ENCODE measurements around the gene ZFP92.

Gene ZFP92

DNA sequence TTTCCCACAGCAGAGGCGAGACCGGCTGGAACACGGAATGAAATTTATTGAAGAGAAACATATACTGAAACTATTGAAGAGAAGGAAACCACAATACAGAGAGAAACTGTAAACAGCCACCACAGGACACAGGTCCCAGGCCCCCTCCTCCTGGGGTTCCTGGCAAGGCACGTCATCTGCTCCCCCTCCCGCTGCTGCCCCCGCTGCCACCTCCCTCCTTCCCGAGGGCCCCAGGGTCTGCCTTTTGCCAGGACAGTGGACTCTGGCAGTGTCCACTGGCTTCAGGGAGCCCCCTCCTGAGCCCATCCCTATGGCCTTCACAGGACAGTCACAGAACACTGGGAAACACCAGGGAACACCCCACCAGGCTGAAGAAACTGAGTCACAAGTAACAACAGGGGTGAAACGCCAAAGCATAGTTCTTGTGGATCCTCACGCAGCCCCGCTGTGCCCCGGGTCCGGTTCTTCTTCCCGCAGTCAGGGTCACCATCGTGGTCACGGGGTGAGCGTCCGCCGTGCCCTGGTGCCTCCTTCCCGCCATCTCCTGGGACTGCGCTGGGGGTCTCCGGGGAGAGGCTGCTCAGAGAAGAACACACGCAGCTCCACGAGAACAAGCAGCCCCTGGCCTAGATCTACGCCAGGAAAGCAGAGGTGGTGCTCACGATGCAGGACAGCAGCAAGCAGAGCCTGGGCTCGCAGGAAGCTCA is 15.5 kb upstream of the ZFP92 start:
- no peaks in the 10 kb centered on the region for H3F3A ChIP-seq (ENCODE audit: insufficient read depth, low read length)
- no peaks in the 10 kb centered on the region for H3K9me3 ChIP-seq (replicated peaks; ENCODE audit: insufficient read depth, low read length)
- no peak overlapping the region for H2AFZ ChIP-seq (ENCODE audit: low read length)
- H3K9ac ChIP-seq (ENCODE audit: low read length): no peak overlapping the region
- no peaks in the 10 kb centered on the region; the same call in 1 of the 2 replicates for H3K27me3 ChIP-seq (replicated peaks; ENCODE audit: insufficient read depth, low read length)
- no peak overlapping the region; the same call in 1 of the 2 replicates for H3K4me2 ChIP-seq (ENCODE audit: low read depth, low read length)
- no peaks in the 10 kb centered on the region; the same call in 1 of the 2 replicates for H3K4me1 ChIP-seq (ENCODE audit: low read length)
- no peaks in the 10 kb centered on the region for H3K79me2 ChIP-seq (ENCODE audit: low read length)
- DNase-seq: peak; percentile 31
- H3K4me3 ChIP-seq (ENCODE audit: low read length): no peak overlapping the region
- TF ChIP-seq EZH2phosphoT487 (IDR thresholded peaks at IDR 0.05; ENCODE audit: low read length): no peak
- H3K9me2 ChIP-seq (replicated peaks; ENCODE audit: insufficient read depth, low read length): no peaks in the 10 kb centered on the region
- H4K20me1 ChIP-seq (ENCODE audit: insufficient read depth, low read length): no peaks in the 10 kb centered on the region
- H3K36me3 ChIP-seq (replicated peaks; ENCODE audit: insufficient read depth, low read length): no peaks in the 10 kb centered on the region
- H3K27ac ChIP-seq (ENCODE audit: low read length): no peak overlapping the region

DNA sequence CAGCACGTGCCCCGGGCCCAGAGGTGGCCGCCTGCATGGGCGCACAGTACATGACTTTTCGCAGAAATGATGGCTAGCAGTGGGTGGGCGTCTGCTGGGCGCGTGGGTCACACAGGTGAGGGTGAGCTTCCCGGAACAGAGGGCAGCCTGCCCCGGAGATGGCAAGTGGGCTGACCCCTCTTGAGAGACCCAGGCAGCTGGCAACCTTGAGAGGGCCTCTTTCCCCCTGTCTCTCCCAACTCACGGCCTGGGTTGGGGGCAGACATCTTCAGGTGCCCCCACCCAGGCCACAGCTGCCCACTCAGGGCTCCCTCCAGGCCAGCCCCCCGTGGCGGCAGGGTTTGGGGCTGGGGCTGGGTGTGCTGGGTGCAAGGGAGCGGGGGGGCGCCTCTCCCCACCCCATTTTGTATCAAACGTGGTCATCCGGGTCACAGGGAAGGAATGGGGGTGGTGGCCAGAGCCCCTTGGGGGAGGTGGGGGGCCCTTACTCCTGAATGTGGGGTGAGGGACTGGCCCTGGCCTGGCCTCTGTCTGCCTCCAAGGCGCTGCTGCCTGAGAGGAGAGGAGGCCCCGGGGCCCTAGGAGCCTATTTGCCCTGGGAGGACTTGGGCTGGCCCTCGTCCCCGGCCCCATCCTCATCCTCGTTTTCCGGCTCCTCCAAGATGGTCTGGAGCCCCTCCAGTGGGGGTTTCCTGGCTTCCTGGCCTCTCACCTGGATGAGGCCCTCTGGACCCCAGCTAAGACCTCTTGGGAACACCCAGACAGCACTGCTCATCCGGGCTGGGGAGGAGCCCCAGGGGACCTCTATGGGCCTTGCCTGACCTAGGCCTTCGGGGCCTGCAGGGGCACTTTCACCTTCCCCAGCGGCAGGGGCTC is 14.7 kb upstream of the ZFP92 start:
- H3K9ac ChIP-seq (ENCODE audit: low read length): no peak overlapping the region
- no peaks in the 10 kb centered on the region for H3K9me3 ChIP-seq (replicated peaks; ENCODE audit: insufficient read depth, low read length)
- no peak for TF ChIP-seq EZH2phosphoT487 (IDR thresholded peaks at IDR 0.05; ENCODE audit: low read length)
- TF ChIP-seq EZH2 (optimal IDR thresholded peaks at IDR 0.05; ENCODE audit: low read depth, low read length): no peak
- TF ChIP-seq, protein P1, sequence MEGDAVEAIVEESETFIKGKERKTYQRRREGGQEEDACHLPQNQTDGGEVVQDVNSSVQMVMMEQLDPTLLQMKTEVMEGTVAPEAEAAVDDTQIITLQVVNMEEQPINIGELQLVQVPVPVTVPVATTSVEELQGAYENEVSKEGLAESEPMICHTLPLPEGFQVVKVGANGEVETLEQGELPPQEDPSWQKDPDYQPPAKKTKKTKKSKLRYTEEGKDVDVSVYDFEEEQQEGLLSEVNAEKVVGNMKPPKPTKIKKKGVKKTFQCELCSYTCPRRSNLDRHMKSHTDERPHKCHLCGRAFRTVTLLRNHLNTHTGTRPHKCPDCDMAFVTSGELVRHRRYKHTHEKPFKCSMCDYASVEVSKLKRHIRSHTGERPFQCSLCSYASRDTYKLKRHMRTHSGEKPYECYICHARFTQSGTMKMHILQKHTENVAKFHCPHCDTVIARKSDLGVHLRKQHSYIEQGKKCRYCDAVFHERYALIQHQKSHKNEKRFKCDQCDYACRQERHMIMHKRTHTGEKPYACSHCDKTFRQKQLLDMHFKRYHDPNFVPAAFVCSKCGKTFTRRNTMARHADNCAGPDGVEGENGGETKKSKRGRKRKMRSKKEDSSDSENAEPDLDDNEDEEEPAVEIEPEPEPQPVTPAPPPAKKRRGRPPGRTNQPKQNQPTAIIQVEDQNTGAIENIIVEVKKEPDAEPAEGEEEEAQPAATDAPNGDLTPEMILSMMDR (IDR thresholded peaks at IDR 0.05; ENCODE audit: low read length): no peak
- no peaks in the 10 kb centered on the region for H3K9me2 ChIP-seq (replicated peaks; ENCODE audit: insufficient read depth, low read length)
- H3K27ac ChIP-seq (ENCODE audit: low read length): no peak overlapping the region
- H3K4me2 ChIP-seq (ENCODE audit: low read depth, low read length): no peak overlapping the region
- H3K36me3 ChIP-seq (replicated peaks; ENCODE audit: insufficient read depth, low read length): no peaks in the 10 kb centered on the region
- H3K79me2 ChIP-seq (ENCODE audit: low read length): no peaks in the 10 kb centered on the region
- no peaks in the 10 kb centered on the region; the same call in 1 of the 2 replicates for H3K27me3 ChIP-seq (replicated peaks; ENCODE audit: insufficient read depth, low read length)
- no peak overlapping the region for H2AFZ ChIP-seq (ENCODE audit: low read length)
- DNase-seq: no peak
- H3K4me3 ChIP-seq (ENCODE audit: low read length): no peak overlapping the region
- no peaks in the 10 kb centered on the region; the same call in 1 of the 2 replicates for H3K4me1 ChIP-seq (ENCODE audit: low read length)
- no peaks in the 10 kb centered on the region for H3F3A ChIP-seq (ENCODE audit: insufficient read depth, low read length)
- H4K20me1 ChIP-seq (ENCODE audit: insufficient read depth, low read length): no peaks in the 10 kb centered on the region

DNA sequence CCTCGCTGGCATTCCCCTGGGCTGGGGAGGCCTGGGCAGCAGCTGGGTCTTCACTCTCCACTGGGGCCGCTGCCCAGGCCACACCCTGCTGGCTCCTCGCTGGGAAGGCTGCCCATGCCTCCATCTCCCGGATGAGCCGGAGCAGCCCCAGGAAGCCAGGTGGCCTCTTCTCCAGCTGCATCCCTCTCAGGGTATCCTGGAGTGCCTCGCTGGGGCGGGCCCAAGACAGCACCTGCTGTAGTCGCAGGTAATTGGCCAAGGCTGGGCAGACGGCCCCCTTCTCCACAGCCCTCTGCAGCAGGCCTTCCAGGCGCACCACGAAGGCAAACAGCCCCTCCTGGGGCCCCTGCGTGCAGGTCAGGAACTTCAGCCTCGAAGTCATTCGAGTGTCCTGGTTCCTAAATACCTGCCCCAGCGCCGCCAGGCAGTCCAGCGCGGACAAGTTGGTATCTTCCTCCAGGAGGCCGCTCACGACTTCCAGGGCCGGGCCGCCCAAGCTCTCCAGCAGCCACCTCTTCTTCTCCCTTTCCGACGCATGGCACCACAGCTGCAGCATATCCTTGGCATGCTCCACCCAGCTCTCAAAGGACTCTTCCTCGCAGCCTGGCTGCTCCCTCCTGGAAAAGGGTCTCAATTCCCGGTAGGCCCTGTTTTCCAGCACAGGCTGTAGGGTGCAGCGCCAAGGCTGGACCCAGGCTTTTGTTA is 13.9 kb upstream of the ZFP92 start:
- no peak for DNase-seq
- no peaks in the 10 kb centered on the region for H4K20me1 ChIP-seq (ENCODE audit: insufficient read depth, low read length)
- no peak overlapping the region for H3K4me2 ChIP-seq (ENCODE audit: low read depth, low read length)
- H3F3A ChIP-seq (ENCODE audit: insufficient read depth, low read length): no peaks in the 10 kb centered on the region
- no peaks in the 10 kb centered on the region for H3K9me2 ChIP-seq (replicated peaks; ENCODE audit: insufficient read depth, low read length)
- H3K9ac ChIP-seq (ENCODE audit: low read length): no peak overlapping the region
- TF ChIP-seq EZH2phosphoT487 (IDR thresholded peaks at IDR 0.05; ENCODE audit: low read length) (no peak), EZH2 (optimal IDR thresholded peaks at IDR 0.05; ENCODE audit: low read depth, low read length) (no peak)
- TF ChIP-seq, protein P1 (IDR thresholded peaks at IDR 0.05; ENCODE audit: low read length): no peak
- H3K9me3 ChIP-seq (replicated peaks; ENCODE audit: insufficient read depth, low read length): no peaks in the 10 kb centered on the region
- H3K4me3 ChIP-seq (ENCODE audit: low read length): no peak overlapping the region
- H3K4me1 ChIP-seq (ENCODE audit: low read length): no peaks in the 10 kb centered on the region; the same call in 1 of the 2 replicates
- no peak overlapping the region for H2AFZ ChIP-seq (ENCODE audit: low read length)
- H3K79me2 ChIP-seq (ENCODE audit: low read length): no peaks in the 10 kb centered on the region
- H3K27me3 ChIP-seq (replicated peaks; ENCODE audit: insufficient read depth, low read length): peaks cover 5% of the 10 kb centered on the region
- H3K27ac ChIP-seq (ENCODE audit: low read length): no peak overlapping the region
- no peaks in the 10 kb centered on the region for H3K36me3 ChIP-seq (replicated peaks; ENCODE audit: insufficient read depth, low read length)

All from MM.1S (cell line).